ENCODE results near the gene ORM1. TPM values are rescaled to one million over a fixed set of nuclear protein-coding genes. Genes with fewer than 3 reads are reported as not detected.
"Not testable (repeated sequence)": the region's sequence is repeated elsewhere in the genome, so short reads cannot be mapped to it uniquely, and the experiment has no call there.

Gene ORM1
- total RNA-seq: 1.2 TPM
- long read RNA-seq: 0 reads

DNA sequence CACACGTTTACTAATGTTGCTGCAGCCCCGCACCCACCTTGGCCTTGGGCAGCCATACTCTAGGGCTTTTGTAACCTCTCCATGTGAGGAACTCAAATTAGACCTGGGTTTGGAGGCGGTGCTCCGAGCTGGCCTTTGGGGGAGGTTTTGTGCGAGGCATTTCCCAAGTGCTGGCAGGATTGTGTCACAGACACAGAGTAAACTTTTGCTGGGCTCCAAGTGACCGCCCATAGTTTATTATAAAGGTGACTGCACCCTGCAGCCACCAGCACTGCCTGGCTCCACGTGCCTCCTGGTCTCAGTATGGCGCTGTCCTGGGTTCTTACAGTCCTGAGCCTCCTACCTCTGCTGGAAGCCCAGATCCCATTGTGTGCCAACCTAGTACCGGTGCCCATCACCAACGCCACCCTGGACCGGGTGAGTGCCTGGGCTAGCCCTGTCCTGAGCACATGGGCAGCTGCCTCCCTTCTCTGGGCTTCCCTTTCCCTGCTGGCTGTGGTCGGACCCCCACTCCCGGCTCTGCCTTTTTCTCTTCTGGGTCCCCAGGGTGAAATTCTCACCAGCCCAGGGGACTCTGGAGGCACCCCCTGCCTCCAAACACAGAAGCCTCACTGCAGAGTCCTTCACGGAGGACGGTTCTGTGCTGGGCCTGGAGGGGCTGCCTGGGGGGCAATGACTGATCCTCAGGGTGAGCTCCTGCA, at the start of gene ORM1:
ORM1 (plus strand) TSS at position 268 of the 701 bp plus-strand sequence; CDS start at position 304, 36 bp downstream.
- ATAC-seq (ENCODE audit: poor library complexity): peak; percentile 36
- intact Hi-C loops (cut with DNase I); DNase-seq: not testable (repeated sequence)

DNA sequence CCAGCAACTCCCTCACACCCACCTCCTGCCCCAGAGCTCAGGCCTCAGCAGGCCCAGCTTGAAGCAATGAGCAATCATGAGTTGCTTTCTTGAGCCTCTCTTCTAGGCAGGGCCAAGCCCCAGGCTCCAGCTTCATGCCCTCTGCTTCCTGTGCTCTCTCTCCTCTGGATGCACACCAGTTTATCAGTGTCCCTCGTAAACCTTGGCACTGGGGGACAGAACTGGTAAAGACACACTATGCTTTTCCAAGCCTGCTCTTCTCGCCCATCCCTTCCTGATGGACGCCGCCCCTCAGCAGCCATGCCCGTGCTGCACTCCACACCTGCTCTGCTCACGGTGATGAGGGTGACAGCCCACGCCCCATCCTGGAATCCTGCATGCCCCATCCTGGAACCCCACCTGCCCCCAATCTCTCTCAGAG, 49.4 kb upstream of the ORM1 start:
- DNase-seq (no peak), ATAC-seq (ENCODE audit: poor library complexity) (no peak)
- intact Hi-C loops (cut with DNase I): loop anchor here (5.0 kb wide), 1 partner anchor 161 kb away; no protein-coding TSS in a partner anchor

DNA sequence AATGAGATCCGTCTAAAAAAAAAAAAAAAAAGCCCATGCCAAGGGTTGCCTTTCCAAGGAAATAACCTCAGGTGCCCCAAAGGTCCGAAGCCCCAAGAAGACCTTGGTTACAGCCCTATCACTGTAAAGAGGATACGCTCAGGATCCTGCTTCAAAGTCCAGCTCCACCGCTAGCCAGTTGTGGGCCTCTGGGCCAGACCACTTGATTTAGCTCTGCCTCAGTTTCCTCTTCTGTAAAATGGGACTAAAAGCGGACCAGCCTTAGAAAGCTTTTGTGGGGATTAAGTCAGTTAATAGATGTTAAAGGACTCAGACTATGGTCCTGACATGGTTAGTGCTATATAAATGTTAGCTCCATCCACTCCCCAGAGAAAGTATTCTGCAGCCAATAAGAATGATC, 48.7 kb upstream of the ORM1 start:
- intact Hi-C loops (cut with DNase I): loop anchor here (5.0 kb wide), 1 partner anchor 162 kb away; no protein-coding TSS in a partner anchor
- no peak for DNase-seq

DNA sequence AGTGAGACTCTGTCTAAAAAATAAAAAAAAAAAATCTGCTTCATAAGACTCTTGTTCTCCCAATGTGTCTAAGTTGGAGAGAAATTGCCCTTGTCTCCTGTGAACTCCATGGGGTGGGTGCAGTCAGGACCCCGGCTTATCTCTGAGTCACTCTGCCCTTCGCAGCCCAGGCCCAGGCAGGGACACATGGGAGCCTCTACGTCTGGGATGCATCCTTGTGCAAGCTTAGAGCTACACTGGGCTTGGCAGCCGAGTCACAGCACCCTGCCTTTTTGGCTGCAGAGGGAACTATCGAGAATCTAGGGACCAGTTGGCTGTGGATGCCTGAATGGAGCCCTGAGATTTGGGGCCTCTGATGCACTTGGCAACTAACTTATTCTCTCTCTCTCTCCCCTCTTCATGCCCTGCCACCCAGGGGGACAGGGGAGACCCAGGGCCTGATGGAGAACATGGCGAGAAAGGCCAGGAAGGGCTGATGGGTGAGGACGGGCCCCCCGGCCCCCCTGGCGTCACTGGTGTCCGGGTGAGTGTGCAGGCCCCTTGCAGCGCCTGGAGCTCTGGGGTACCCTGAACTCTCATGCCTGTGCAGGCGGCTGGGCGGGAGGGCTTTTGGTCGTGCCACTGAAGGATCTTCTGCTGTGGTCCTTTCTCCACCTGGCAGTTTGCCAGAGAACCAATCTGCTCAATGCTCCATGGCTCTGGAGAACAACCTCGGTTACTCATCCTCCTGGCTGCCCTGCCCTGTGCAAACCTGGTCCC, 47.5 kb upstream of the ORM1 start:
- ATAC-seq (ENCODE audit: poor library complexity): no peak
- intact Hi-C loops (cut with DNase I): no loop called here
- DNase-seq: no peak

More for the DNA sequence above, 48.7 kb upstream of the ORM1 start:
- no peak for ATAC-seq (ENCODE audit: poor library complexity)

DNA sequence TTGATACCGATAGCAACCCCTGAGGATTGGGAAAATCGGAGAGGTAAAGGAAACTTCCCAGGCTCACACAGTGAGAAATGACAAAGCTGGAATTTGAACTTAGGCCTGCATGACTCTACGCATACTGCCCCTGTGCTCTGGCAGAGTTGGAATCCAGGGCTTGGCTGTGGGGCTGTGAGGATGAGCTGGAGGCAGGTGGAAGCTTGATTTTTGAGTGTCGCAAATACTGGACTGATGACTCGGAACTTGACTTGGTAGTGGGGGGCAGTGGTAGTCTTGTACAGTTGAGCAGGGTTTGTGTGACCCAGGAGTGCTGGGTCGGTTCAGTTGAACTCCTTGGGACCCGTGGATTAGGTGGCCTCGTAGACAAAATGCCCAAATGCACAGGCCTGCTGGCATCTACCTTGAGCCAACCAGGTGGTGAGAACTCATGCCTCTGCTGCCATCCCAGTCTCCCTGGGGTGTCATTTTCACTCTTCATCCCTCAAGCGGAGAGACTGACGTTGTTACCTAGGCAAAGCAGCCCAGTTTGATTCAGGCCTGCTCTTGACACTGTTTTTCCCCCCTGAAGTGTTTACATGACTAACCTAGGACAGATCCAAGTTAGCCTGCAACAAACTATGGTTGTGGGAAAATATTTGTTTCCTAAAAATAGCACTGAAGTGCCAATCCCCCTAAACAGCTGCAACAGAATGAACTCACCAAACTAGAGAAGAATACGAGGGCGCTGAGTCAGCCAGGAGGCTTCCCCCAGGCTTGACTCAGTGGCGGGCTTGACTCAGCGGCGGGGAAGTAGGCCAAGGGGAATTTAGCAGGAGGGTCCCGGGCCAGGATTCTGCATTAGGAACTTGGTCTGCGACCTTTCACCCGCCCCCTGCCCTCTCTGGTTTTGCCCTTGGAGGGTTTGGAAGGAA, 45.7 kb upstream of the ORM1 start:
- DNase-seq (no peak), ATAC-seq (ENCODE audit: poor library complexity) (no peak)
- intact Hi-C loops (cut with DNase I): no loop called here

DNA sequence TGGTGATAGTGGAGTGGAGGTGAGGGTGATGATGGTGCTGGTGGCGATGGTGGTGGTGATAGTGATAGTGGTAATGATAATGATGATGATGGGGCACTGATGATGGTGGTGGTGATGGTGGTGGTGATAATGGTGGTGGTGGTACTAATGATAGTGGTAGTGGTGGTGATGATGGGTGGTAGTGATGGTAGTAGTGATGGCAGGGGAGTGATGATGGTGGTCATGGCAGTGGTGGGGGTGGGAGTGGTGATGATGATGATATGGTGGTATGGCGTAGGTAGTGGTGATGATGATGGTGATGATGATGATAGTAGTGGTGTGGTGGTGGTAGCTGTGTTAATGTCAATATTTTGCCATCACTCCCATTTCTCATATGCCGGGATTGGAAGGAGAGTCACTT, 44.5 kb upstream of the ORM1 start:
- DNase-seq: no peak
- intact Hi-C loops (cut with DNase I): no loop called here
- no peak for ATAC-seq (ENCODE audit: poor library complexity)

DNA sequence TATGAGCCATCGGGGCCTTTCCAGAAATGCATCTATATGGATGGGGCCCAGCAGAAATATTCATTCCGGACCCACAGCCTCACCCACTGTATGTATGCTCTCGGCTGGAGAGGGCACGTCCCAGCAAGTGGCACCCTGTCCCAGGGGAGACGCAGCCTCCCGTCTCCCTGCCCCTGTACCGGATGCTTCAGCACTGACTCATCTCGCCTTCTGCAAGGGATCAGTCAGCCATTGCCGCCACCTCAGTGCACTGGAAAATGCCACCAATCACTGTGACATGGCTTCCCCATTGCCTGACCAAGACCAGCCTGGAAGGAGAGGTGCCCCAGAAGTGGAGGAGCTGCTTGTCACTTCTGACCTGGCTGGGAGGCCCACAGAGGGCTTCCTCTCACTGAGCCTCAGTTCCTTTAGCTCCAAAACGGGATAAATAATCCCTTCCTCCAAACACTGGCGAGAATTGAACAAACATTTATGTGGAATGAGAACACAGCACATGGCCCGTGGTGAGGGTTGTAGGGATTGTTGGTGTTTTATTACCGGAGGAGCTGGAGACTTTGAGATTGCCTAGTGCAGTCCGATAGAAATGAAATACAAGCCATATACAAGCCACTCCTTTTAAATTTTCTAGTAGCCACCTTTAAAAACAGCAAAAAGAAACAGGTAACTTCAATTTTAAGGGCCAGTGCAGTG, 43.9 kb upstream of the ORM1 start:
- ATAC-seq (ENCODE audit: poor library complexity) (no peak), DNase-seq (no peak)
- intact Hi-C loops (cut with DNase I): no loop called here

DNA sequence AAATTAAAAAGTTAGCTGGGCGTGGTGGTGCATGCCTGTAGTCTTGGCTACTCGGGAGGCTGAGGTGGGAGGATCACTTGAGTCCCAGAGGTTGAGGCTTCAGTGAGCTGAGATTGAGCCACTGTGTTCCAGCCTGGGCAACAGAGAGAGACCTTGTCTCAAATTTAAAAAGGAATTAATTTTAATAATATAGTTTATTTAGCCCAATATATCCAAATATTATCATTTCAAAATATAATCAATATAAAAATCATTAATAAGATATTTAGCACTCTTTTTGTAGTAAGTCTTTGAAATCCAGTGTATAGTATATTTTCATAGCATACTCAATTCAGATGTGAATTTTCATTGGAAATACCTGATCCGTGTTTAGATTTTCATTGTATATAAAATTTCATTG, 43.2 kb upstream of the ORM1 start:
- ATAC-seq (ENCODE audit: poor library complexity) (no peak), DNase-seq (no peak)
- intact Hi-C loops (cut with DNase I): no loop called here

DNA sequence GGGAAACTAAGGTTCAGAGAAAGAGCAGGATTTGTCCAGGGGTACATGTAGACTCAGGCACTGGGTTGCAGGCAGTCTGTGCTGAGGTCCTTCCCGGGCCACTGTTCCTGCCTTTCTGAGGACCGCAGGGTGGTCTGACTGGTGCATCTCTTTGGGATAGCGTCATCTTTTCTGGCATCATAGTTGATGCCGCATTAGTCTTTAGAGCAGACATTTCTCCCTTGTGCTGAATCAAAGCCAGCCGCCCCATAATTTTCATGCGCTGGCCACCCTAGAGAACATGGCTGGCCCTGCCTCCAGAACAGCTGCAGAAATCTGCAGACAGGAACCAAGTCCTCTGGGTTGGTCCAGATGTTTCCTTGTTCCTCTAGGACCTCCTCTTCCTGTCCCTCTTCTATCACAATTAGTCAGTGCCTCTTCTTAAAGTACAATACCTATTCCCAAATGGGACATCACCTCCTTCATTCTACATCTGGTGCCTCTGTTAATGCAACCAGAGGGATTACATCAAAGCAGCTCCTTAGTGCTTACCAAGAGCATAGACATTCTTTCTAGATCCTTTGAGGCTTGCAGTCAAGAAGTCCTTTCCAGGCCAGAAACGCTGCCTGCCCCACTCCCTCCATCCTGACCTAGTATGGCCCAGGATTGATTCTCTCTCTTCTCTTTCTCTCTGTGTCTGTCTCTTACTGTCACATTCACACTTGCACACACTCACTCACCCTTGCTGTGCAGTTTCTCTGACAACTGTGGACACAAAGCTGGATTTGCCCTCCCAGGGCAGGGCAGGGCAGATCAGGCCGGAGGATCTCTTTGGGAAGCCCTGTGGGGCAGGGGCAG, 42.0 kb upstream of the ORM1 start:
- intact Hi-C loops (cut with DNase I): no loop called here
- ATAC-seq (ENCODE audit: poor library complexity) (peak; percentile 75), DNase-seq (no peak)

DNA sequence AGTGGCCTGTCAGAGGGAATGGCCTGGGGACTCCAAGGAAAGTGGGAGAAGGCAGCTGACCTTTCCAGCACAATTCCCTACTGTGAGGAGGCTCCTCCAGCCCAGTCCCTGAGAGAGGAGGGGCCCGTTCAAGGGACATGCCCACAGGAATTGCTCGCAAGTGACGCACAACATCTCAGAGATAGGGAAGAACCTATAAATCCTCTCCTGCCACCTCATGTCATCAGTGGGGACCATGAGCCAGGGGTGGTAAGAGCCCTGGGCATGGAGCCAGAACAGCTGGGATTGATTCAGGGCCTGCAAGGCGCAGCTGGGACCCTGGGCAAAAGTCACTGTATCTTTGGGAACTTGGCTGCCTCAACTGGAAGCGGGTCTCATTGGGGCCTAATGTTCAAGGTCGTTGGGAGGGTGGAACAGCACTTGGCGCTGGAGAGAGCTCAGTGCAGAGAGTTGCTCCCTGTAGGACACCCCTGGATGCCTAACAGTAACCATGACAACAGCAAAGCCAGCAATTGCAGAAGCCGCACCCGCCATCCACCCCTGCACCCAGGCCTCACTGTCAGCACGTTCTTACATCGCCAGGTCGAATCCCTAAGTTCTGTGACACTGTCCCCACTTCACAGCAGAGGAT, 41.3 kb upstream of the ORM1 start:
- intact Hi-C loops (cut with DNase I): no loop called here
- ATAC-seq (ENCODE audit: poor library complexity) (peak; percentile 81), DNase-seq (peak; percentile 75)

DNA sequence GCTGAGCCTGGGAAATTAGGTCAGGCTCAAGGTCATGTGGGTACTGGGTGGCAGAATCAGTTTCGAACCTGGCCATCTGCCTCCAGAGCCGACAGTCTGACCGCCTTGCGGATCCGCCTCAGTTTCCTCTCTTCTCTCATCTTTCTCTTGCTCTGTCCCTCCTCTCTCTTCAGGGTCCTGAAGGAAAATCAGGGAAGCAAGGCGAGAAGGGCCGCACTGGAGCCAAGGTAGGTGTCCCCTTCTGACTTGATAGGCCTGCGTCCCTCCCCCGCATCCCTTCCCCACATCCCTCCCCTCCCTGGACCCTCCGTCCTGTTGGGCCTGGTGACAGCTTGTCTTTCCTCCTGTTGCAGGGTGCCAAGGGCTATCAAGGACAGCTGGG, 40.8 kb upstream of the ORM1 start:
- no peak for DNase-seq

DNA sequence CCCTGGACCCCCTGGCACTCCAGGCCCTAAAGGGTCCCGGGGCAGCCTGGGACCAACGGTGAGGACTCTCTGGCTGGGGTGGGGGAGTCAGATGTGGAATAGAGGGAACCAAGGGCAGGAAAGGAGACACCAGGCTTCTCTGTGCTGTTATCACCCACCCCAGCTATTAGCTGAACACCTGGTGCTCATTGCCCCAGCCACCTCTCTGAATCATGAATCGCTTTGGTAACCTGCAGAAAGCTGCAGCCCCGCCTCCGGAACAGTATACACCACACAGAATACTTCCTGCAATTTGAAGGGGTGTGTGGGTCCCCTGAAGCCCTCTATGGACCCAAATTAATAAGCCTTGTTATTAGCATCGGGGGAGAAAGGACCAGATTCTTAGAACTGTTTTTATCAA, 40.4 kb upstream of the ORM1 start:
- DNase-seq: no peak
- intact Hi-C loops (cut with DNase I): no loop called here
- ATAC-seq (ENCODE audit: poor library complexity): no peak

More for the DNA sequence above, 40.8 kb upstream of the ORM1 start:
- intact Hi-C loops (cut with DNase I): no loop called here
- ATAC-seq (ENCODE audit: poor library complexity): no peak

DNA sequence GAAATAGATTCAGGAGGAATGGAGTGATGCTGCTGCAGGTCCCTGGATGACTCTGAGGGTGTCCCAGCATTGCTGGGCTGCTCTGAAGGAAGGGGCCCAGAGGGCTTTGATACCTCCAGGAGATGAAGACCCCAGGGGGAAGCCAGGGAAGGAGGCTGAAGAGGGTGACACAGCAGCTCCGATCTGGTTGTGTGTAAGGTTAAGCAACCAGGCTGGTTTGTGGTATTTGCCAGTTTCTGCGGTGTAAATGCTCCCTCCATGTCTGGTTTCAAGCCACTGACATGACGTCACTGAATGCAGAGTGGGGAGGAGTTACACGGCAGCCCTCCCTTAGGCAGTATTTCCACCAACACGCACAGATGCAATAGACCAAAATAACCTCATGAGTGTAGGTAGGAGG, 40.0 kb upstream of the ORM1 start:
- no peak for ATAC-seq (ENCODE audit: poor library complexity)
- intact Hi-C loops (cut with DNase I): no loop called here
- no peak for DNase-seq

DNA sequence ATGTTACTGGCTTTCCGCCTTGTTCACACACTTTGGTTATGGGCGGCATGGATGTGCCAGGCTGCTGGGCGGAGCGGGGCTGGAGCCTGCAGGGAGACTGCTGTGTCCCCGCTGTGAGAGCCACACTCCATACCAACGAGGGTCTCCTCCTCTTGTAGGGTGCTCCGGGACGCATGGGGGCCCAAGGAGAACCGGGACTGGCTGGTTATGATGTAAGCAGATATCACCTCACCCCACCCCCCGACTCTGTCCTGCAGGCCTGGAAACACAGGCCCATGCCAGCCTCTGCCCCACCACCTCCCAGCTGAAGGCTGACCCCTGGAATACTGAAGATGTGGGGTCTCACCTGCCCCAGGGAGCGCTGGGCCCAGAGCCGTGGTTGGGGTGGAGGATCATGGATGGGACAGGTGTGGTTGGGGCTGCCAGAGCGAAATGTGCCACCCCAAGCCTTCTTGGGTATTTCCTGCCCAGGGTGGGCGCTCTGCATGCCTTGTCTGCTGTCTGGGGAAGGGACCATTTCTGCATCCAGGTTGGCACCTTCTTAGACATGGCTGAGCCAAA, 39.3 kb upstream of the ORM1 start:
- no peak for DNase-seq
- ATAC-seq (ENCODE audit: poor library complexity): no peak
- intact Hi-C loops (cut with DNase I): no loop called here

DNA sequence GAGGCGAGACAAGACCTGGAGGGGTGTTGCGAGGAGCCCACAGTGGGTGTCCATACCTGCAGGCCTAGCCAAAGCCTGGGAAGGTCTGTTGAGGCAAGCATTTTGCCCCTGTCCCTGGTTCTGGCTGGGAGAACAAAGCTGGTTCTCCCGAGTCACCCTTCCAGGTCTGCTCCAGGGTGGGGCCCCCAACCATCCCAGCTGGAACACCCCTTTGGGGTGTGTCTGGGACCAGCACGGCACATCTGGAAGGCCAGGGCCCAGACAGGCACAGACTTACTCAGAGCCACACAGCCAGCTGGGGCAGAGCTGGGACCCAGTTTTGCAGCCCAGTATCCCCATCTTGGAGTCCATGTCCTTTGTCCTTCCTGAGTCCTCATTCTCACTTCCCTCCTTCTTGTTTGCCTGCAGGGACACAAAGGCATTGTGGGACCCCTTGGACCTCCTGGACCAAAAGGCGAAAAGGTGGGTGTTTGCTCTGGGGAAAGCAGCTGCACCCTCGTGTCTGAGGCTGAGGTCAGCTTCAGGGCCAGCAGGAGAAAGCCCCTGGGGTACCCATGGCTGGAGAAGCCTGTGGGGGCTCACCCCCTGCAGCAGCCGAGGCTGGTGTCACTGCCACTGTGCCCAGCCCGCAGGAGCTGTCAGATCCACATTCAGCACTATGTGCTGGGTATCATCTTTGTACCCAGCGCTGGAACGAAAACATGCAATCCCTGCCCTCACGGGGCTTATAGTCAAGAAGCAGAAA, 38.4 kb upstream of the ORM1 start:
- DNase-seq: no peak
- intact Hi-C loops (cut with DNase I): no loop called here
- no peak for ATAC-seq (ENCODE audit: poor library complexity)

DNA sequence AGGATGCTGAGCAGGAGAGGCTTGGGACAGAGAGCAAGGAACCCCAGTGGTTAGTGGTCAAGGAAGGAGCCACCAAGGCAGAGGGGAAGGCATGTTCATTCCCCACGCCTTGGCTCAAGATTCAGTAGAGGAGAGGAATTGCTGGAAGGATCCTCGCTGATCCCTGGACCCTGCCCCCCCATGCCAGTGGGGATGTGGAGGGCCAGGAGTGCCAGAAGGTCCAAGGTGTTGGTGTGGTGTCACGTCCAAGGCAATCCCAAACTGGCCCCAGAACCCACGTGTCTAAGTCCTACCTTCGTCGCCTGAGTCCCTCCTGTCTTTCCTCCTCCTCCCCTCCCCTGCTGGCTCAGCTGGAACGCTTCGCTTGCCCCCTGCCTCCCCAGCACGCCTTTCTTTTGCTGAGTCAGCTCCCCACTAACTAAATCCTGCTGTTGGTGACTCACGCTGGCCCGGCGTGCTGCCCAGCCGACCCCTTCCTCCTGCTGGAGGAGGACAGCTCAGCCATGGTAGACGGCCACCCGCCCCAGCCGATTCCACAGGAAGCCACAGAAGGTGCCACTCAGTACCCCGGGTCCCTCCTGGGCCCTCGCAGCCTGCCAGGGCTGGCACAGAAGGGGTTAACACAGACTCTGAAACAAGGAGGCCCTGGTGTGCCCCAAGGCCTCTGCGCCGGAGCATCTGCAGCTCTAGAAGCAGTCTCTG, 37.6 kb upstream of the ORM1 start:
- no peak for ATAC-seq (ENCODE audit: poor library complexity)
- DNase-seq: no peak
- intact Hi-C loops (cut with DNase I): no loop called here
